Breast epithelium (tissue), 4 donors: ENCODE data around the gene ASPDH. TPM values are rescaled to one million over a fixed set of nuclear protein-coding genes. Genes with fewer than 3 reads are reported as not detected.

Source experiments
- DNase-seq, 2 donors: peaks; one replicate each; pipeline ENCODE4 v3.0.0-alpha.2; 2019; ENCODE audit warnings: low spot score in 2 of 2
- H3K27ac ChIP-seq, 2 donors: fragments of 200-600 bp; sonication (generic) in 1 of 2; one replicate each; pipeline ENCODE4 v1.5.1; 2016 to 2019; ENCODE audit warnings: mild to moderate bottlenecking in 1 of 2
- H3K27me3 ChIP-seq, 2 donors: fragments of 200-600 bp; sonication (generic) in 1 of 2; one replicate each; pipeline versions ENCODE4 v1.5.1 to v1.6.0; 2017 to 2019; ENCODE audit warnings: control low read depth in 1 of 2, mild to moderate bottlenecking in 1 of 2
- H3K36me3 ChIP-seq: fragments of 200-600 bp; one replicate; pipeline ENCODE4 v1.5.1; 2019
- H3K4me1 ChIP-seq, 2 donors: fragments of 200-600 bp; sonication (generic); one replicate each; pipeline ENCODE4 v1.5.1; 2016 to 2019; ENCODE audit warnings: control low read depth in 1 of 2
- H3K4me3 ChIP-seq, 3 donors: fragments of 200-600 bp; sonication (generic); 1 replicate in 2 of 3; 2 replicates in 1 of 3; pipeline ENCODE4 v1.5.1; 2016 to 2019; ENCODE audit warnings: mild to moderate bottlenecking in 3 of 3, moderate library complexity in 2 of 3
- H3K9me3 ChIP-seq, 2 donors: fragments of 200-600 bp; sonication (generic) in 1 of 2; one replicate each; pipeline ENCODE4 v1.5.1; 2016 to 2019; ENCODE audit warnings: control low read depth in 1 of 2
- CTCF ChIP-seq, 3 donors: fragments of 450-650 bp; IDR thresholded peaks; one replicate each; pipeline ENCODE4 v1.5.1; 2016 to 2017; ENCODE audit warnings: antibody characterized with exemption in 3 of 3, mild to moderate bottlenecking in 3 of 3, moderate library complexity in 3 of 3
- POLR2A ChIP-seq: fragments of 450-650 bp; IDR thresholded peaks from one replicate; pipeline ENCODE4 v1.6.1; 2016; ENCODE audit warnings: antibody characterized with exemption, mild to moderate bottlenecking, moderate library complexity
- POLR2AphosphoS5 ChIP-seq, 3 donors: sonication (generic); formaldehyde crosslinking; IDR thresholded peaks; one replicate each; pipeline ENCODE4 v1.6.1; 2017; ENCODE audit warnings: antibody characterized with exemption in 3 of 3
- intact Hi-C: fragments of 100-400 bp; cut with DNase I; formaldehyde crosslinking; loops from one replicate; pipeline ENCODE4 v1.15.1; 2023; ENCODE audit warnings: low total_unique reads
- total RNA-seq, 3 donors: library from RNA; depleted of rRNA; stranded (reverse); fragments of >200 nt; gene quantifications; one replicate each; pipeline ENCODE4 v1.1.0, GENCODE V29; 2016

The ASPDH gene
- total RNA-seq, 3 donors from 2014 or later, result not detected

- intact Hi-C loops, result no loop called here
- Histone ChIP-seq H3K4me3 (no peak overlapping the region), H3K27me3 (peaks cover 0 to 71% of the 10 kb centered on the region in 2 donors), H3K36me3 (no peaks in the 10 kb centered on the region), H3K27ac (no peak overlapping the region), H3K4me1 (peaks cover 0 to 3% of the 10 kb centered on the region in 2 donors), H3K9me3 (no peaks in the 10 kb centered on the region)
- TF ChIP-seq CTCF (IDR thresholded peaks at IDR 0.05) (no peak), POLR2AphosphoS5 (IDR thresholded peaks at IDR 0.05) (no peak), POLR2A (no peak)
- DNase-seq, result no peak
Observed at GRCh38 chr19:50555033-50555432, 41.3 kb upstream of the ASPDH start.

DNA sequence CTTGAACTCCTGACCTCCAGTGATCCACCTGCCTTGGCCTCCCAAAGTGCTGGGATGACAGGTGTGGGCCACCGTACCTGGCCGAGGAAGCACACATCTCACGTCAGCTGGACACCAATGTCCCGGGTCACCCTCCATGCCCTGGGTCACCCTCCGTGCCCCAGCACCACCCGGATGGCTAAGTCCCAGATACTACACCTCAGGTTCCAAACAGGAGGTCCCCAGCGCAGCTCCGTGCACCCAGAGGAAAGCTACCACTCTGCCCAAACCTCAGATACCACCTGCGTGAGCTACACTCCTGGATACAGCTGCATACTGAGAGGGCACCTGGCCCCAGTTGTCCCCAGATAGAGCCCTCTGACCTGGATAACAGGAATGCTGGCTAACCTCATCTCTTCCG lies 40.5 kb upstream of the ASPDH start:
- Histone ChIP-seq H3K27ac (no peak overlapping the region), H3K27me3 (peaks cover 0 to 80% of the 10 kb centered on the region in 2 donors), H3K4me1 (peaks cover 0 to 3% of the 10 kb centered on the region in 2 donors), H3K4me3 (no peak overlapping the region), H3K36me3 (no peaks in the 10 kb centered on the region), H3K9me3 (no peaks in the 10 kb centered on the region)
- TF ChIP-seq CTCF (IDR thresholded peaks at IDR 0.05), result no peak
- TF ChIP-seq POLR2A, result no peak
- no peak for TF ChIP-seq POLR2AphosphoS5 (IDR thresholded peaks at IDR 0.05)
- intact Hi-C loops, result no loop called here
- DNase-seq, result no peak

DNA sequence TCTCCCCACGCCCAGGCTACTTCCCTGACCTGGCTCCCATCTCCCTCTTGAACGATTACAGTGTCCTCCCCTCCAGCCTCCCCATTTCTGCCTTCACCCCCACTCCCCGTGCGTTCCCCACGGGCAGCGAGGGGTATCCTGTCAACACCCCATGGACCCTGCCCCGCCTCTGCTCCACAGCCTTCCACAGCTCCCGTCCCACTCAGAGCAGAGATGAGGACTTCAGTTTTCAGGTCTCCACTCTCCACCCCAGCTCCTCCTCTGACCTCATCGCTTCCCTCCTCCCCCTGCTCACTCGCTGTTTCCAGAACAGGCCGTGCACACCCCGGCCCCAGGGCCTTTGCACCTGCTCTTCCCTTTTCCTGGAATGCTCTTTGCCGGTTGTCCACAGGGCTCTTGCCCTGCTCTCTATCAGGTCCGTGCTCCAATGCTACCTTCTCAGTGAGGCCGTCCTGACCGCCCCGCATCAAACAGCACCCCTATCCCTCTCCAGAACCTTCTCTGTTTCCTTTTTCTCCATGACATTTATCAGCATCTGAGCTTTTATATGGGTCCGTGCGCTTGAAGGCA lies 39.5 kb upstream of the ASPDH start:
- intact Hi-C loops, result no loop called here

GRCh38 chr19:50552540-50552939 lies 38.8 kb upstream of the ASPDH start:
- no peak for DNase-seq
- no peak overlapping the region for H3K27ac ChIP-seq
- no peak overlapping the region for H3K4me3 ChIP-seq
- no peaks in the 10 kb centered on the region for H3K9me3 ChIP-seq
- intact Hi-C loops, result no loop called here
- no peaks in the 10 kb centered on the region for H3K36me3 ChIP-seq
- peaks cover 0 to 87% of the 10 kb centered on the region in 2 donors for H3K27me3 ChIP-seq
- no peak for TF ChIP-seq POLR2A
- no peak for TF ChIP-seq POLR2AphosphoS5 (IDR thresholded peaks at IDR 0.05)
- no peak for TF ChIP-seq CTCF (IDR thresholded peaks at IDR 0.05)
- peaks cover 0 to 3% of the 10 kb centered on the region in 2 donors for H3K4me1 ChIP-seq

More for the DNA sequence above, 39.5 kb upstream of the ASPDH start:
- H3K4me1 ChIP-seq, result peaks cover 0 to 3% of the 10 kb centered on the region in 2 donors
- no peaks in the 10 kb centered on the region for H3K36me3 ChIP-seq
- TF ChIP-seq POLR2A, result no peak
- no peak for TF ChIP-seq POLR2AphosphoS5 (IDR thresholded peaks at IDR 0.05)
- TF ChIP-seq CTCF (IDR thresholded peaks at IDR 0.05), result no peak
- H3K9me3 ChIP-seq, result no peaks in the 10 kb centered on the region
- H3K27me3 ChIP-seq, result peaks cover 0 to 85% of the 10 kb centered on the region in 2 donors
- H3K4me3 ChIP-seq, result no peak overlapping the region
- no peak for DNase-seq
- H3K27ac ChIP-seq, result no peak overlapping the region

DNA sequence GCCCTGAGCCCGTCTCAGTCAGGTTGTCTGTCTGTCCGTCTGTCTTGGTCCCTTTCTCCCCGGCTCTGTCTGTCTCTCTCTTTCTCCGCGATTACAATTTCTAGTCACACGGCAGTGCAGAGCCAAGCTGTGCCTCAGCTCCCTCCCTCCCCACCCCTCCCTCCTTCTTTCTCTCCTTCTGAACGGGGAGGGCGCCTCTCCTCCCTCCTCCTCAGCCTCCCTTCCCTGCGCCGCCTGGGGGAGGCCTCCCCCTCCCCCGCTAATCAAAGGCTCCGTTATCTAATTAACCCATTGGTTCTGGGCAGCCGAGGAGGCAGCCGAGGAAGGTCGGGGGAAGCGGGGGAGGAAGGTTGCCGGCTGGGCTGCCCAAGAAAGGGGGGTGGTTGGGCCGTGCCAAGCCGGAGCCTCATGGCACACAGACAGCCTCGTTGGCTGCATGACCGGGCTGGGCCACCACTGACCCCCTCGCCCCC lies 38.0 kb upstream of the ASPDH start:
- Histone ChIP-seq H3K36me3 (no peaks in the 10 kb centered on the region), H3K4me1 (peaks cover 0 to 2% of the 10 kb centered on the region in 2 donors), H3K27ac (peak overlapping the region in 1 of 2 donors; percentile 43), H3K27me3 (peaks cover 0 to 87% of the 10 kb centered on the region in 2 donors), H3K4me3 (peak overlapping the region; percentile 19 to 40 (median 34)), H3K9me3 (no peaks in the 10 kb centered on the region)
- intact Hi-C loops, result no loop called here
- no peak for DNase-seq
- no peak for TF ChIP-seq CTCF (IDR thresholded peaks at IDR 0.05)
- TF ChIP-seq POLR2AphosphoS5 (IDR thresholded peaks at IDR 0.05), result no peak
- TF ChIP-seq POLR2A, result no peak
